IPS-NIHi7 (cell line): Measurements from ENCODE around the gene FBRSL1.
"Not testable (repeated sequence)": the region's sequence is repeated elsewhere in the genome, so short reads cannot be mapped to it uniquely, and the experiment has no call there.

Experiments
- DNase-seq: peaks from one replicate; pipeline ENCODE4 v3.0.0; 2012; ENCODE audit warnings: mixed read lengths; ENCODE audit errors: extremely low spot score

The FBRSL1 gene

DNA sequence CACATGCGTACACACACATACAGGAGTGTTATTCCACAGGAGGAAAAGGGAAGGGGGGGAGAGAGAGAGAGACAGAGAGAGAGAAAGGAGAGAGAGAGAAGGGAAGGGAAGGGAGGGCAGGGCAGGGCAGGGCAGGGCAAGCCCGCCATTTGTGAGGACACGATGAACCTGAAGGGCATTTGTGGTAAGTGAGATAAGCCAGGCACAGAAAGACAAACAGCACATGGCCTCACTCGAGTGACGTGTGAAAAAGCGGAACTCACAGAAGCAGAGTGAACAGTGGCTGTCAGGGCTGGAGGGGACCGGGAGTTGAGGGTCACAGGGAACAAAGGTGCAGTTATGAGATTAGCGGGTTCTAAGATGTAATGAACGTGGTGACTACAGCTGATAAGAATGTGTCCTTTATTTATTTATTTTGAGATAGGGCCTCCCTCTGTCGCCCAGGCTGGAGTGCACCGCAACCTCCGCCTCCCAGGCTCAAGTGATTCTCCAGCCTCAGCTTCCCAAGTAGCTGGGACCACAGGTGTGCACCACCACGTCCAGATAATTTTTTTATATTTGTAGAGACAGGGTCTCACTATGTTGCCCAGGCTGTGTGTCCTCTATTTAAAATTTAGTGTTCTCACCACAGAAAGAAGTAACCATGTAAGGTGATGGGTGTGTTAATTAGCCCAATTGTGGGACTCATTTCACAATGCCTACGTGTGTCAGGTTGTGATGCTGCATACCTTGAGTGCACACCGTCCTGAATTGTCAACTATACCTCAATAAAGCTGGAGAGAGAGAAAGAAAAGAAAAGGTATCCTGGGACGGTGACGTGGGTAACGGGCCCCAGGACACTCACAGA, 18.7 kb upstream of the FBRSL1 start:
- DNase-seq = no peak

DNA sequence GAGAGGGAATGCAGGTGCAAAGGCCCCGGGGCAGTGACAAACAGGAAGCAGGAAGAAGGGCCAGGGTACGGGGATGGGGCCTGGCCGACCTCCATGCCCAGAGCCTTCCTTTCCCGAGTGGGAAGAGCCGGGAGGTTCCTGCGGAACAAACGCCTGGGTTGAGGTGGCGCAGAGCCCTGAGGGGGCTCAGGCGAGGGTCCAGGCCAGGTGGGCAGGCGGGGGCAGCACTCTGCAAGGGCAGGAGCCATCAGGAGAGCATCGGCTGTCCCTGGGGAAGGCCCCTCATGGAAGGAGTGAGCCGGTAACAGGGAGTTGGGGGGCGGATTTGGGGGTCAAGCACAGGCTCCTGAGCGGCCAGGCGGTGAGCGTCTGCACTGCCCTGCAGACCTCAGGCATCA, 18.1 kb upstream of the FBRSL1 start:
- DNase-seq = no peak

DNA sequence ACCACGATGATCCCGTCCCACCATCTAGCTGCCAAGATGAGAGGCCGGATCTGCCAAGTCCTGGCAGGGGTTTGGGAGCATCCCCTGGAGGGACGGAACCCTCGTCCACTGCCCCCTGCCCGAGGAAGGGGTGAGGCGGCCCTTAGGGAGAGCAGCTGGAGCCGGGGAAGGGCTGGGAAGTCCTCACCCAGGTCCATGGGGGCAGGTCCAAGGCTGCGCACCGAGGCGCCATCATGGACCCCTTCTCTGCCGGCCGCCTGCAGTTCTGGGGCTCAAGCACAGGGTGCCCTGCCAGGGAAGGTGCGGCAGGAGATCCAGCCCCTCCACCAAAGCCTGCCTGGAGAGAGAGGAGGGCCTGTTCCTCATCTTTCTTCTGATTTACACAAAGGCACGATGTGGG, 17.6 kb upstream of the FBRSL1 start:
- no peak for DNase-seq

DNA sequence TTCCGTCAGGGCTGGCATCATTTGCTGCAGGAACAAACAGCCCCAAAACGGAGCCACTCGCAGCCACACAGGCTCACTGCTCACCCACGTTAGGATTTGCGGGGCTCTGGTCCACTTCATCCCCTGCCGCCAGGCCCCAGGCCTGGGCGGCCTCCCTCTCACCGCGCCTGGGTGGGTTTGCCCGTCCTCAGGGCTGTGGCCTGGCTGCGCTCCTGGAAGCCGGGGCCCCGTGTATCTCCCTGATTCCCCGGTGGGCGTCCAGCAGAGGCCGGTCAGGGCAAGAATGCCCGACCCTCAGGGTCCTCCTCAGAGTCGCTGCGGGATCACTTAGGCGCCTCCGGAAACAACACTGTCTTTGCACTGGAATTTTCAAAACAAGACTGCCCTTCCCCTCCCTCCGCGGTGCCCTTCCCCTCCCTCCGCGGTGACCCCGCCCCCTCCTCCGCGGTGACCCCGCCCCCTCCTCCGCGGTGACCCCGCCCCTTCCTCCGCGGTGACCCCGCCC, 15.7 kb upstream of the FBRSL1 start:
- no peak for DNase-seq

DNA sequence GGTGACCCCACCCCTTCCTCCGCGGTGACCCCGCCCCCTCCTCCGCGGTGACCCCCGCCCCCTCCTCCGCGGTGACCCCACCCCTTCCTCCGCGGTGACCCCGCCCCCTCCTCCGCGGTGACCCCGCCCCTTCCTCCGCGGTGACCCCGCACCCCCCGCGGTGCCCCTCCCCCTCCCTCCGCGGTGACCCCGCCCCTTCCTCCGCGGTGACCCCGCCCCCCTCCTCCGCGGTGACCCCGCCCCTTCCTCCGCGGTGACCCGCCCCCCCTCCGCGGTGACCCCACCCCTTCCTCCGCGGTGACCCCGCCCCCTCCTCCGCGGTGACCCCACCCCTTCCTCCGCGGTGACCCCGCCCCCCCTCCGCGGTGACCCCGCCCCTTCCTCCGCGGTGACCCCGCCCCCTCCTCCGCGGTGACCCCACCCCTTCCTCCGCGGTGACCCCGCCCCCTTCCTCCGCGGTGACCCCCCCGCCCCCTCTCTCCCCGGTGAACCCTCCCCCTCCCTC, 15.1 kb upstream of the FBRSL1 start:
- not testable (repeated sequence) for DNase-seq

DNA sequence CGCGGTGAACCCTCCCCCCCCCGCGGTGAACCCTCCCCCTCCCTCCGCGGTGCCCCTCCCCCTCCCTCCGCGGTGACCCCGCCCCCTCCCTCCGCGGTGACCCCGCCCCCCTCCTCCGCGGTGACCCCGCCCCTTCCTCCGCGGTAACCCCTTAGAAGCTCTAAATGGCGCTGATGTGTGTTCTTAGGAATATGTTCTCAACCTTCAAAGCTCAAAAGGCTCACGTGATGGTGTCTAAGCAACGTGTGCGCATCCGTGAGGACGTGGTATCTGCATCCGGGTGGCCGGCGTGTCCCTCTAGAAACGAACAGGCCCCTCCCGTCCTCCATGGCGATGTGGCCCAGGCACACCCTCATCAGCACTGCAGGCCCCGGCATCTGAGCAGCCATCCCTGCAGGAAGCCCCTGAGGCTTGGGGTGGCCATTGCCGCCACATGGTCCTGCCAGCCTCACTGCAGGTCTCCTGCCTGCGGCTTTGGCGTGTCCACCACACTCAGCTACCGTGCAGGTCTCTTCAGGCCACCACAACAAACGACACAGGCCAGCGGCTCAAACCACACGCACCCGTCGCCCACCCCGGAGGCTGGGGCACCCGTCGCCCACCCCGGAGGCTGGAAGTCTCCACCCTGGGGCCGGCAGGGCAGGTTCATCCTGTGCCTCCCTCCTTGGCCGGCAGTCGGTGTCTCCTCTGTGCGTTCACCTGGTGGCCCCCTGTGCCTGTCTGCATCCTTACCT, 14.5 kb upstream of the FBRSL1 start:
- DNase-seq = no peak

DNA sequence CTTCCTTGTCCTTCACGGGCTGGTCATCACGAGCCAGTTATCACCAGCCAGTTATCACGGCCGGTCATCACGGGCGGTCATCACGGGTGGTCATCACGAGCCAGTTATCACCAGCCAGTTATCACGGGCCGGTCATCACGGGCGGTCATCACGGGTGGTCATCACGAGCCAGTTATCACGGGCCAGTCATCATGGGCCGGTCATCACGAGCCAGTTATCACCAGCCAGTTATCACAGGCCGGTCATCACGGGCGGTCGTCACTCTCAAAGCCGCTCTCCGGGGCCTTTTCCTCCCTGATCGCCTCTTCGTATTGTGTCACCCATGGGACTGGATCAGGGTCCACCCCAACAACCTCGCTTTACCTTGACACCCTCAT, 13.9 kb upstream of the FBRSL1 start:
- DNase-seq = no peak

DNA sequence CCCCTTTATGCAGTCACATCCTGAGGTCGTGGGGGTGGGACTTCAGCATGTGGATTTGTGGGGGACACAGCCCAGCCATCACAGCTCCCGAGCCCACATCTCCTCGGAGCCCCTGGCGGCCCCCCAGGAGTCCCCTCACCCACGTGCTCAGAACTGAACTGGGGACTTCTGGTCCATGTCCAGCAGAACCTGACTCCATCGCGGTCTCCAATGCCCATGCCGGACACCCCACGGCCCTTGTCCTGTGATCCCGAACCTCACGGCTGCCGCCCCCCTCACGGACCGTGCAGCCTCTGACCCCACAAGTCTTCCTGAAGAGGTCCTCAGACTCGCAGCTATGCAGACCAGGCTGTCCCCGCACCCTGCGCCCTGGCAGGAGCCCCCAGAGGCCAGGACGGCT, 13.5 kb upstream of the FBRSL1 start:
- no peak for DNase-seq

DNA sequence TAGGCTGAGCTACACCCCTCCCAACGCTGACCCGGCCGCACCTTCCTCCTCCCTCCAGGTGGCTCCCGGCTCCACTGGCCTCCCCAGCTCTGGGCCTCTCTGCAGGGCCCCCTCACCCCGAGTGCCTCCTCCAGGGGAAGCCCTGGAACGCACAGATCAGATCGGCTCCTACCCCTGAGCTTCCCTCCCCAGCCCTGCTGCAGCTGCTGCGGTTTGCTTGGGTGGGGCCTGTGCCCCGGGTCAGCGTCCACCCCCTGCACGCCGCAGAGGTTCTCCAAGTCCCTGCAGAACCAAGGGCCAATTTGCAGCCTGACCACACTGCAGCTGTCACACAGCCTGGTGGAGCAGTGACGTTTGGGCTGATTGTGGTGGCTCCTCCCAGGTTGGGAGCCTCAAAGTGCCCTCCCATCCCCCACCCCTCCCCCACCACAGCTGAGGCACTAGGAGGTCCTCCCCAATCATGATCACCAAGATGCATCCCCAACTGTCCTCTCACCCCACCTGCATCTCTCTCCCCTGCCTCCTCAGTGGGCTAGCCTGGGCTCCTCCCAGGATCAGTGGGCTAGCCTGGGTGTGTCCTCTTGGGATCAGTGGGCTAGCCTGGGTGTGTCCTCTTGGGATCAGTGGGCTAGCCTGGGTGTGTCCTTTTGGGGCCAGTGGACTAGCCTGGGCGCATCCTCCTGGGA, 12.8 kb upstream of the FBRSL1 start:
- DNase-seq = no peak

DNA sequence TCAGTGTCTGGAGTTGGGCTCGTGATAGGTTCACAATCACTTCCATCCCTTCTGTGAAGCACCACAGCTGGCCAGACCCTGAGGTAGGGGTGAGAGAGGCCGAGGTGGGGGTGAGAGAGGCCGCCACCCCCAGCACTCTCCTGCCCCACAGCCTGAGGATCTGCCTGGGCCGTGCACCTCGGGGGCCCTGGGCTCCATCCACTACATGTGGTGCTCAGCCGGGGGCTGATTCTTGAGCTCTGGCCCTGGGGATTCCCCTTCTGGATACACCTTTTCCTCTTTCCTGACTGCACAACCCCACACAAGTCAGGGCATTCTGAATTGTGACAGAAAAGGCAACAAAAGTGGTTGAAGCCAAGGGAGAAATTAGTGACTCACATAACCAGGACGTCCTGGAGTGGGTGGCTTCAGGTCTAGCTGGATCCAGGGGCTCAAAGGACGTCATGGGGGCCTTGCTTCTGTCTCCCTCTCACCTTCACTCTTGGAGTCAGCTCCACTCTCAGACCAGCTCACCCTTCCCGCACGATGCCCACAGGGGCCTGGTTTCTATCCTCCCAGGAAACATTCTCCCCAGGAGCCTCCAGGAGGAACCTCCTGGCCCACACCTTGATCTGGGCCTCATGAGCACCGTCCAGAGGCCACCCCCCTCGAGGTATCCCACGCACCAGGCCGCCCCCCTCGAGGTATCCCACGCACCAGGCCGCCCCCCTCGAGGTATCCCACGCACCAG, 12.1 kb upstream of the FBRSL1 start:
- DNase-seq = no peak

DNA sequence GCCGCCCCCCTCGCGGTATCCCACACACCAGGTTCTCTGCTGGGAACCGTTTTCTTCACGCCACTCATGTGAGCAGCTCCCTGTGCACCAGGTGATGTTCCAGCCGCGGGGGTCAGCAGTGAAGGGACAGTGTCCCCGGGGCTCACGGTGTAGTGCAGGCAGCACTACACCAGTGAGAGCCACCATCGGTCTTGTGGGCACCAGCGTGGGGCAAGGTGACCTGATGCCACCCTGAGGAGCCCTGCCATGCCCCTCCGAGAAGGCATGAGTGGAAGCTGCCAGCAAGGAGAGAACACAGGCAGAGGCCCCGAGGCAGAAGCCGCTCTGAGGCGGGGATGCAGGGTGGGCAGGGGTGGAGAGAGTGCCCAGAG, 11.5 kb upstream of the FBRSL1 start:
- DNase-seq = no peak

DNA sequence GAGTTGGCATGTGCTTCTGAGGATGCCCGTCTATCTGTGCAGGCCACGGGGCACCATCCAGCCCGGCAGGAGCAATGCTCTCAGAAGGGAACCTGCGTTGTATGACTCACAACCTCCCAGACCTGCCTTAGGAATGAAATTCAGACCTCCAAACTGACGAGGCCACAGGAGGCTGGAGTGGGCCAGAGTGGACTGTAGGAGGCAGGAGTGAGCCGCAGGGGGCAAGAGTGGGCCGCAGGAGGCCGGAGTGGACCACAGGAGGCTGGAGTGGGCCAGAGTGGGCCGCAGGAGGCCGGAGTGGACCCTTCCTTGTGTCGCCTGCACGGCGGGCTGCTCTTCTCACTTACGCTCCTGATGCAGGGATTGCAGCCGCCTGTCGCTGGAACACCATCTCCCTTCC, 11.1 kb upstream of the FBRSL1 start:
- DNase-seq = no peak

DNA sequence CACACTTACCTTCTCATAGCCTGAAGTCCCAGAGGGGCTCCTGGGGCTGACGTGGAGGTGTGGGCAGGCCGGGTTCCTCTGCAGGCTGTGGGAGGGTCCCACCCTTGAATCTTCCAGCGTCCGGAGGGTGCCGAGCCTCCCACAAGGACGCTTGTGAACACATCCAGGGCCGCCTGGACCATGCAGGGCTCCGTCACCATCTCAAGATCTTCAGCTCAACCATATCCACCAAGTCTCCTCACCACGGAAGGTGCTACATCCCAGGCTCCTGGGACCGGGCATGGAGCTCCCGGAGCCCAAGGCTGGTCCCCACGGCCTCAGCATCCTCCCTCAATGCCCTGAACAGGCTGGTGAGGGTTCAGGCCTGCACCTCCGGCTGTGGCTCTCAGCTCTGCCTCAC, 10.7 kb upstream of the FBRSL1 start:
- no peak for DNase-seq

DNA sequence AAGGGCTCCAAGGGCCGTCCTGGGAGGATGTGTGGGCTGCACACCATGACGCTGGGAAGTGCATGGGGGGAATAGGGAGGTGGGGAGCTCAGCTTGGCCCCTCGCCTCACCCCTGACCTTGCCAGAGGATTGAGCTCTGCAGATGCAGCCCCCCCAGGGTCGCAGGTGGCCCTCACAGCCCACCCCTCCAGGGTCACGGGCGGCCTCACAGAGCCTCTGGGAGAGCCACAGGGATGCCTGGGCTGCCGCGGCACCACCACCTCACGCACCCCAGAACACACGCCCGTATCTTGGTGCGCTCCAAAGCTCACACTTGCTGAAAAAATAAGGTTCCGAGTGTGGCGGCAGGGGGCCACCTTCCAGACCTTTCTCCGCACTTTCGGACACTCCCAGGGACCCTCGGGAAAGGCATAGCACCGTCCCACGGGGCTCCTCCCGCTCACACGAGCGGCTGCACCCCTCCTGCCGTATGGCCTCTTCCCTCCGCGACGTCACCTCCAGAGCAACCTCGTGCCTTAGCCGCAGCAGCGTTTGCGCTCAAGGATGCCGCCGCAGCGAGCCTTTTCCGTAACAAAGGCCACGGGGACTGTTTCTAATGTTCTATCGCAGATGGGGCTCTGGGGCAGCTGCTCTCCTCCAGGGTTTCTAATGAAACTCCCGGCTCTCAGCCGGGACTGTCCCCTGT, 9.9 kb upstream of the FBRSL1 start:
- DNase-seq = no peak

DNA sequence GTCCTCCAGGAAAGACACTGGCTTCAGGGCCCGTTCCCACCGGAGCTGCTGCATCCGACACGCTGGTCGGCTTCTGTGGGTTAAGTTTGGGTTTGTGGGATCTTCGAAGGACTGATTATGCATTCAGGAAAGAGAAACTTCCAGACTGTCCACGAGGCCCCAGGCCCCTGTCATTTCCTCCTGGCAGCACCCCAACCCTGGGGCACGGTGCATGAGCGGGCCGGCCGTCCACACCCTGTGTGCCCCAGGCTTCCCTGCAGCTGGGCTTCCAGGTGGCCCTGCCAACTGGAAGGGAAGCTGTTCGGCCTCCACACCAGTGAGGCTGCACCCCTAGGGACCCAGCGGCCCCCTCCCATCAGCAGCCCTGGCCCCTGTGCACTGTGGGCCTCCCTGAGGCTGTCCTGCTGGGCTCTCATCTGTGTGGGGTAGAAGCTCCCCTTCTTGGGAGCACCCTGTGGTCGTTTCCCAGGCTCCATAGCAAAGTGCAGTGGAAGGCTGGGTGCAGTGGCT, 9.3 kb upstream of the FBRSL1 start:
- DNase-seq = no peak

DNA sequence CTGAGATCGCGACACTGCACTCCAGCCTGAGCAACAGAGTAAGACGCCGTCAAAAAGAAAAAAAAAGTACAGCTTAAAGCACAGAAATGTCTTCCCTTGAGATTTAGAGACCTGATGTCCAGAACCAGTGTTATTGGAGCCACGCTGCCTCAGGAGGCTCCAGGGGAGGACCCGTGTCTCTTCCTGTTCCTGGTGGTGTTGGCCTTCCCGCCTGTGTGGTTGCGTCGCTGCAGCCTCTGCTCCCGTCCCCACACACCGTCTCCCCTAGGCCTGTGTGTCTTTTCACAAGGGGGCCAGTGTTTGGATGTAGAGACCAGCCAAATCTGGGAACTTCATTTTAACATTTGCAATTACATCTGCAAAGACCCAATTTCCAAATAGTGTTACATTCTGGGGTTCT, 8.6 kb upstream of the FBRSL1 start:
- DNase-seq = no peak

DNA sequence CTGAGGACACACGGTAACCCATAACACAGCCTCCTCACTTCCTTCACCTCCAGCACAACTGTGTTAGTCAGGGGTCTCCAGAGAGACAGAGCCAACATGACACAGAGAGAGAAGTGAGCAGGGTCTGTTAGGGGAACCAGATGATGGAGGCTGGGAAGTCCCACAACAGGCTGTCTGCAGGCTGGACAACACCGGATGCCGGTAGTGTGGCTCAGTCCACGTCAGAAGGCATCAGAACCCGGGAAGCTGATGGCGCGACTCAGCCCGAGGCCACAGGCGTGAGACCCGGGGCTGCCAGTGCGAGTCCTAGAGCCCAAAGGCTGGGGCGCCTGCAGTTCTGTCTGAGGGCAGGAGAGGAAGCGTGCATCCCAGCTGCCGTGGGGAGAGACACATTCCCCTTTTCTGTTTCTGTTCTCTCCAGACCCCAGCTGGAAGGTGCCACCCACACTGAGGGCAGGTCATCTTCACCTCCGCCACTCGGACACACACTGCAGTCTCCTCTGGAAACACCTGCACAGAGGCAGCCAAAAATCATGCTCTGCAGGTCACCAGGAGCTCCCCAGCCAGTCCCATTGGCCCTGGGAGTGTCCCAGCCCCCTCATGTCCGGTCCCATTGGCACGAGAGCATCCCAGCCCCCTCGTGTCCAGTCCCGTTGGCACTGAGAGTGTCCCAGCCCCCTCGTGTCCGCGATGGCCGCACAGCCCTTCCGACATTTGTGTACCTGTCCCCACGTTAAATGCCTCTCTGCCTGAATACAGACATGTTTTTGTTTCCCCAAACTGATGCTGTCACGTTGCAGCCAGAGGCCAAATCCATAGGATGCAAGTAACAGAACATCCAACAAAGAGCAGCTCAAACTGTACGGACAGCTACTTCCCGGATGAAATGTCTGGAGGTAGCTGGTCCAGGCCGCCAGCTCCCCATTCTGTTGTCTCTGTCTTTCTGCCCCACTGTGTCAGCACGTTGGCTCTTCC, 7.9 kb upstream of the FBRSL1 start:
- DNase-seq = no peak

DNA sequence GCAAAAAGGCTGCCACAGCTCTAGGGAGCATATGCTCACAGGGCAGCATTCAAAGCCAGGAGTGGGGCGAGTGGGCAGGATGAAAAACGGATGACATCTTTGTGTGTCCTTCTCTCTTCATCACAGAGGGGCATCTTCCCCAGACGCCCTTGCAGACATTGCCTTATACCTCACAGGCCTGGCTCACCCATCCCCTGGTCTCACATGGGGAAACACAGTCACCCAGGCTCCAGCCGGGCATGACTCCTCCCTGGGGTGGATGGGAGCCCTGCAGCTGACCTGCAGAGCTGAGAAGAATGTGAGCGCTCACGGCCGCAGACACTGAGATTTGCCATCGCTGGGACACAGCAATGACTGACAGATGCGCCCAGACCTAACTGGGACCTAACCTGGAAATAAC, 7.2 kb upstream of the FBRSL1 start:
- no peak for DNase-seq

DNA sequence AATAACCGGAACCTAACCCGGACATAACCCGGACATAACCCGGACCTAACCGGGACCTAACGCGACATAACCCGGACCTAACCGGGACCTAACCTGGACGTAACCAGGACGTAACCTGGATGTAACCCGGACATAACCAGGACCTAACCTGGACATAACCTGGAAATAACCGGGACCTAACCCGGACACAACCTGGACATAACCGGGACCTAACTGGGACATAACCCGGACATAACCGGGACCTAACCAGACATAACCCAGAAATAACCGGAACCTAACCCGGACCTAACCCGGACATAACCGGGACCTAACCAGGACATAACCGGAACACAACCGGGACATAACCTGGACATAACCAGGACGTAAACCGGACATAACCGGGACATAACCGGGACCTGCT, 6.7 kb upstream of the FBRSL1 start:
- no peak for DNase-seq

DNA sequence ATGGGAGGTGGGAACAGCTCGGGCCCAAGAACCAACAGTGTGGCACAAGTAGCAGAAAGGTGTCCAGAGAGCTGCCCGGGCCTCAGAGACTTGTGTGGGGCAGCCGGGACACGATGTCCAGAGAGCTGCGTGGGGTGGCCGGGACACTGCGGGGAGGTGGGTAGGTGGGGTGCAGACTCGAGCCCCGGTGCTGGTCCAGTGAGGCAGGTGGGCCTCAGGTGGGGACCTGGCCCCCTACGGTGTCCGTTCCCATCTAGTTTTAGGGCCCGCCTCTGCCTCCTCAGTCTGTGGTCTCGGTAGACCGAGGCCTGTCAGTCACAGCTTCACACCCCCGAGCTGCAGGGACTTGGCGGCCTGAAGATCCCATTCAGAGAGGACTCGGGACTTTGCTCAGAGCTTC, 6.3 kb upstream of the FBRSL1 start:
- DNase-seq = no peak
